Esophagus muscularis mucosa (tissue), 3 donors: Measurements from ENCODE around the gene CCDC137.

ENCODE experiments used
- POLR2A ChIP-seq: fragments of 450-650 bp; IDR thresholded peaks from one replicate; pipeline ENCODE4 v1.6.1; 2017; ENCODE audit warnings: antibody characterized with exemption, moderate library complexity, mild to moderate bottlenecking, low read depth
- TF ChIP-seq, protein P1 (sequence below), 3 experiments: fragments of 200-600 bp in 2 of 3; fragments of 450-650 bp in 1 of 3; sonication (generic) in 2 of 3; IDR thresholded peaks; one replicate each; pipeline ENCODE4 v1.5.1; 2017 to 2019; ENCODE audit warnings: antibody characterized with exemption in 3 of 3, mild to moderate bottlenecking in 2 of 3, moderate library complexity in 1 of 3

DNA sequence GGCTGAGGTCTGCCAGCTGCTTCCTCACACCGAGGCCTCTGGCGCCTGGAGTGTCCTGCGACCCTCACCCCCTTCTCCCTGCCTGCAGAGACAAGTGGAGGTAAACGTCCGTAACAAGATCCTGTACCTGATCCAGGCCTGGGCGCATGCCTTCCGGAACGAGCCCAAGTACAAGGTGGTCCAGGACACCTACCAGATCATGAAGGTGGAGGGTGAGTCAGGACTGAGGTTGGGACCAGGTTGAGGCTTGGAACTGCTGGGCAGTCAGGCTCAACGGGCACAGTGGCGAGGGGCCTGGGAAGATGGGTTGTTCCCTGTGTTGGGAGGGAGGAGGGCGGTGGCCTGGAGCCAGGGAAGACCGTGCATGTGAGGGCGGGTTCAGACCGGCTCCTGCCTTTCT, 22.1 kb downstream of the CCDC137 start:
- TF ChIP-seq, protein P1, sequence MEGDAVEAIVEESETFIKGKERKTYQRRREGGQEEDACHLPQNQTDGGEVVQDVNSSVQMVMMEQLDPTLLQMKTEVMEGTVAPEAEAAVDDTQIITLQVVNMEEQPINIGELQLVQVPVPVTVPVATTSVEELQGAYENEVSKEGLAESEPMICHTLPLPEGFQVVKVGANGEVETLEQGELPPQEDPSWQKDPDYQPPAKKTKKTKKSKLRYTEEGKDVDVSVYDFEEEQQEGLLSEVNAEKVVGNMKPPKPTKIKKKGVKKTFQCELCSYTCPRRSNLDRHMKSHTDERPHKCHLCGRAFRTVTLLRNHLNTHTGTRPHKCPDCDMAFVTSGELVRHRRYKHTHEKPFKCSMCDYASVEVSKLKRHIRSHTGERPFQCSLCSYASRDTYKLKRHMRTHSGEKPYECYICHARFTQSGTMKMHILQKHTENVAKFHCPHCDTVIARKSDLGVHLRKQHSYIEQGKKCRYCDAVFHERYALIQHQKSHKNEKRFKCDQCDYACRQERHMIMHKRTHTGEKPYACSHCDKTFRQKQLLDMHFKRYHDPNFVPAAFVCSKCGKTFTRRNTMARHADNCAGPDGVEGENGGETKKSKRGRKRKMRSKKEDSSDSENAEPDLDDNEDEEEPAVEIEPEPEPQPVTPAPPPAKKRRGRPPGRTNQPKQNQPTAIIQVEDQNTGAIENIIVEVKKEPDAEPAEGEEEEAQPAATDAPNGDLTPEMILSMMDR (IDR thresholded peaks at IDR 0.05): no peak
- TF ChIP-seq POLR2A: no peak
